Ishikawa (cell line): ENCODE measurements around the gene HK1.

Source experiments
- CEBPB ChIP-seq: IDR thresholded peaks from 2 replicates; pipeline ENCODE4 v1.6.1; 2012
- CREB1 ChIP-seq: IDR thresholded peaks from 2 replicates; pipeline ENCODE4 v1.6.1; 2012; ENCODE audit warnings: low read depth
- EGR1 ChIP-seq: IDR thresholded peaks from 2 replicates; pipeline ENCODE4 v1.6.1; 2012
- EP300 ChIP-seq: IDR thresholded peaks from 2 replicates; pipeline ENCODE4 v1.6.1; 2012; ENCODE audit warnings: borderline replicate concordance
- FOXM1 ChIP-seq: IDR thresholded peaks from 2 replicates; pipeline ENCODE4 v1.6.1; 2012; ENCODE audit warnings: low read depth, borderline replicate concordance
- NFIC ChIP-seq: IDR thresholded peaks from 2 replicates; pipeline ENCODE4 v1.6.1; 2012
- RAD21 ChIP-seq: IDR thresholded peaks from 2 replicates; pipeline ENCODE4 v1.6.1; 2012; ENCODE audit warnings: low read depth
- TAF1 ChIP-seq: IDR thresholded peaks from 2 replicates; pipeline ENCODE4 v1.6.1; 2012; ENCODE audit warnings: low read depth, mild to moderate bottlenecking
- TCF12 ChIP-seq: IDR thresholded peaks from 2 replicates; pipeline ENCODE4 v1.6.1; 2012; ENCODE audit warnings: low read depth
- TEAD4 ChIP-seq: IDR thresholded peaks from 2 replicates; pipeline ENCODE4 v1.6.1; 2012
- USF1 ChIP-seq: IDR thresholded peaks from 2 replicates; pipeline ENCODE4 v1.6.1; 2012
- YY1 ChIP-seq: IDR thresholded peaks from 2 replicates; pipeline ENCODE4 v1.6.1; 2012; ENCODE audit warnings: low read depth
- ZBTB7A ChIP-seq: IDR thresholded peaks from 2 replicates; pipeline ENCODE4 v1.6.1; 2012; ENCODE audit warnings: low read depth
- TF ChIP-seq, protein P1 (sequence below): IDR thresholded peaks from 2 replicates; pipeline ENCODE4 v1.6.1; 2012; ENCODE audit warnings: low read depth, mild to moderate bottlenecking
- TF ChIP-seq, protein P2 (sequence below): IDR thresholded peaks from 2 replicates; pipeline ENCODE4 v1.6.1; 2012

Gene HK1

GRCh38 chr10:69394020-69394419 is 115.7 kb downstream of the HK1 start:
- TF ChIP-seq TAF1: no peak
- no peak for TF ChIP-seq TCF12
- no peak for TF ChIP-seq NFIC
- TF ChIP-seq FOXM1: no peak
- no peak for TF ChIP-seq TEAD4
- TF ChIP-seq ZBTB7A: no peak
- no peak for TF ChIP-seq YY1
- TF ChIP-seq EP300: no peak
- TF ChIP-seq, protein P1, sequence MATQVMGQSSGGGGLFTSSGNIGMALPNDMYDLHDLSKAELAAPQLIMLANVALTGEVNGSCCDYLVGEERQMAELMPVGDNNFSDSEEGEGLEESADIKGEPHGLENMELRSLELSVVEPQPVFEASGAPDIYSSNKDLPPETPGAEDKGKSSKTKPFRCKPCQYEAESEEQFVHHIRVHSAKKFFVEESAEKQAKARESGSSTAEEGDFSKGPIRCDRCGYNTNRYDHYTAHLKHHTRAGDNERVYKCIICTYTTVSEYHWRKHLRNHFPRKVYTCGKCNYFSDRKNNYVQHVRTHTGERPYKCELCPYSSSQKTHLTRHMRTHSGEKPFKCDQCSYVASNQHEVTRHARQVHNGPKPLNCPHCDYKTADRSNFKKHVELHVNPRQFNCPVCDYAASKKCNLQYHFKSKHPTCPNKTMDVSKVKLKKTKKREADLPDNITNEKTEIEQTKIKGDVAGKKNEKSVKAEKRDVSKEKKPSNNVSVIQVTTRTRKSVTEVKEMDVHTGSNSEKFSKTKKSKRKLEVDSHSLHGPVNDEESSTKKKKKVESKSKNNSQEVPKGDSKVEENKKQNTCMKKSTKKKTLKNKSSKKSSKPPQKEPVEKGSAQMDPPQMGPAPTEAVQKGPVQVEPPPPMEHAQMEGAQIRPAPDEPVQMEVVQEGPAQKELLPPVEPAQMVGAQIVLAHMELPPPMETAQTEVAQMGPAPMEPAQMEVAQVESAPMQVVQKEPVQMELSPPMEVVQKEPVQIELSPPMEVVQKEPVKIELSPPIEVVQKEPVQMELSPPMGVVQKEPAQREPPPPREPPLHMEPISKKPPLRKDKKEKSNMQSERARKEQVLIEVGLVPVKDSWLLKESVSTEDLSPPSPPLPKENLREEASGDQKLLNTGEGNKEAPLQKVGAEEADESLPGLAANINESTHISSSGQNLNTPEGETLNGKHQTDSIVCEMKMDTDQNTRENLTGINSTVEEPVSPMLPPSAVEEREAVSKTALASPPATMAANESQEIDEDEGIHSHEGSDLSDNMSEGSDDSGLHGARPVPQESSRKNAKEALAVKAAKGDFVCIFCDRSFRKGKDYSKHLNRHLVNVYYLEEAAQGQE: no peak
- no peak for TF ChIP-seq CREB1
- no peak for TF ChIP-seq RAD21
- TF ChIP-seq USF1: no peak
- no peak for TF ChIP-seq EGR1
- no peak for TF ChIP-seq CEBPB
- TF ChIP-seq, protein P2, sequence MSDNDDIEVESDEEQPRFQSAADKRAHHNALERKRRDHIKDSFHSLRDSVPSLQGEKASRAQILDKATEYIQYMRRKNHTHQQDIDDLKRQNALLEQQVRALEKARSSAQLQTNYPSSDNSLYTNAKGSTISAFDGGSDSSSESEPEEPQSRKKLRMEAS: no peak

- TF ChIP-seq CEBPB (no peak), RAD21 (no peak), USF1 (no peak), EGR1 (no peak), TEAD4 (no peak), CREB1 (no peak), ZBTB7A (no peak), NFIC (no peak), TCF12 (no peak), EP300 (no peak), TAF1 (no peak), FOXM1 (no peak), YY1 (no peak)
- TF ChIP-seq, protein P2: no peak
- TF ChIP-seq, protein P1: no peak
These were observed 119.7 kb downstream of the HK1 start for GRCh38 chr10:69397972-69398371.

- TF ChIP-seq NFIC (no peak), CEBPB (no peak), TAF1 (no peak), TCF12 (no peak), CREB1 (no peak), RAD21 (no peak), YY1 (no peak)
- TF ChIP-seq, protein P1: no peak
These were observed 120.2 kb downstream of the HK1 start for GRCh38 chr10:69398466-69398865.

- TF ChIP-seq TAF1 (no peak), RAD21 (no peak), EGR1 (no peak), CREB1 (no peak), USF1 (no peak), EP300 (no peak), YY1 (no peak), ZBTB7A (no peak), FOXM1 (no peak), NFIC (no peak), TCF12 (no peak), CEBPB (no peak), TEAD4 (no peak)
- TF ChIP-seq, protein P2: no peak
- TF ChIP-seq, protein P1: no peak
These were observed 122.6 kb downstream of the HK1 start for GRCh38 chr10:69400936-69401335.
